ENCODE data around the gene GLYATL1.
"Not testable (repeated sequence)": the region's sequence is repeated elsewhere in the genome, so short reads cannot be mapped to it uniquely, and the experiment has no call there.

The GLYATL1 gene

GRCh38 chr11:59000003-59000402 lies 60.7 kb downstream of the GLYATL1 start:
- H3K27ac Mint-ChIP-seq = no peak overlapping the region
- H3K9me3 Mint-ChIP-seq (ENCODE audit: low read depth) = no peaks in the 10 kb centered on the region
- peaks cover 9% of the 10 kb centered on the region for H3K27me3 Mint-ChIP-seq
- no peak overlapping the region for H3K4me3 Mint-ChIP-seq
- H3K36me3 Mint-ChIP-seq = no peaks in the 10 kb centered on the region
- H3K4me1 Mint-ChIP-seq (ENCODE audit: low read depth) = no peaks in the 10 kb centered on the region

- H3K4me1 Mint-ChIP-seq (ENCODE audit: low read depth); H3K36me3 Mint-ChIP-seq; H3K9me3 Mint-ChIP-seq (ENCODE audit: low read depth); H3K4me3 Mint-ChIP-seq; H3K27me3 Mint-ChIP-seq; H3K27ac Mint-ChIP-seq: not testable (repeated sequence)
These were observed 62.7 kb downstream of the GLYATL1 start for GRCh38 chr11:59002006-59002405.

All from activated naive CD8-positive, alpha-beta T cell (primary cell).